ENCODE measurements around the gene NTSR2.

DNA sequence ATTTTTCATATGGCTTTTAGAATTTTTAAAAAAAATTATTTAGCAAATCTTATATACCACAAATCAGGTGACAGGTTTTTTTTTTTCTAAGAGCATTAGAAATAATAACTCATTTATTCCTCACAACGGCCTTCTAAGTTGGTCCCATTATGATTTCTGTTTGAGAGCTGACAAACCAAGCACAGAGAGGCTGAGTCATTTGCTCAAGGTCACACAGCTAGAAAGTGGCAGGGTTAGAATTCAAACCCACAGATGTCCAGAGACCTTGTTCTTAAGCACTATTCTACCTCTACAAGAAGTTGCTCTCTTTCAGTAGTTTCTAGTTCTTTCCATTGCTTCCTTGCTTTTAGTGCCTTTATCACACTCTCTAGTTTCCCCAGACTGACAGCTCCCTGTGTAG is 47.6 kb upstream of the NTSR2 start:
- no peak for TF ChIP-seq EZH2 (IDR thresholded peaks at IDR 0.05)
- TF ChIP-seq POLR2AphosphoS5 (IDR thresholded peaks at IDR 0.05; ENCODE audit: borderline replicate concordance, low read depth, low read length): no peak
- TF ChIP-seq FOXP2 (optimal IDR thresholded peaks at IDR 0.05; ENCODE audit: control extremely low read depth, extremely low read length, insufficient read depth): no peak
